H9 (cell line): ENCODE results near the gene TSEN34. TPM values are rescaled to one million over a fixed set of nuclear protein-coding genes. Genes with fewer than 3 reads are reported as not detected.

Source experiments
- DNase-seq: peaks from one replicate; pipeline ENCODE4 v3.0.0-alpha.2; 2017
- H2AFZ ChIP-seq: one replicate; pipeline ENCODE4 v1.6.1; 2013; ENCODE audit warnings: mild to moderate bottlenecking, low read length, control low read depth, moderate library complexity
- H2AK5ac ChIP-seq: 2 replicates; pipeline ENCODE4 v1.6.1; 2013; ENCODE audit warnings: low read length, control low read depth, mixed read lengths; ENCODE audit not compliant: insufficient read length
- H2BK120ac ChIP-seq: one replicate; pipeline ENCODE4 v1.6.1; 2013; ENCODE audit warnings: low read depth, mild to moderate bottlenecking, low read length, control low read depth, inconsistent platforms; ENCODE audit not compliant: poor library complexity, severe bottlenecking
- H2BK12ac ChIP-seq: 2 replicates; pipeline ENCODE4 v1.6.1; 2013; ENCODE audit warnings: low read length, control low read depth, mixed read lengths, low read depth; ENCODE audit not compliant: insufficient read length
- H2BK15ac ChIP-seq: 2 replicates; pipeline ENCODE4 v1.6.1; 2013; ENCODE audit warnings: low read depth, low read length, control low read depth
- H2BK20ac ChIP-seq: one replicate; pipeline ENCODE4 v1.6.1; 2013; ENCODE audit warnings: low read depth, mild to moderate bottlenecking, low read length, control low read depth, inconsistent platforms; ENCODE audit not compliant: poor library complexity, severe bottlenecking
- H2BK5ac ChIP-seq: 2 replicates; pipeline ENCODE4 v1.6.1; 2013; ENCODE audit warnings: low read length, control low read depth, mixed read lengths; ENCODE audit not compliant: insufficient read length
- H3K14ac ChIP-seq: 2 replicates; pipeline ENCODE4 v1.6.1; 2013; ENCODE audit warnings: low read length, control low read depth; ENCODE audit not compliant: insufficient read depth
- H3K18ac ChIP-seq: 2 replicates; pipeline ENCODE4 v1.6.1; 2013; ENCODE audit warnings: low read depth, mild to moderate bottlenecking, mixed read lengths, low read length, control low read depth; ENCODE audit not compliant: insufficient read length
- H3K23ac ChIP-seq: 2 replicates; pipeline ENCODE4 v1.6.1; 2013; ENCODE audit warnings: low read length, control low read depth, mixed read lengths, low read depth; ENCODE audit not compliant: insufficient read length
- H3K23me2 ChIP-seq: 2 replicates; pipeline ENCODE4 v1.6.1; 2013; ENCODE audit warnings: low read depth, mild to moderate bottlenecking, mixed read lengths, low read length, control low read depth; ENCODE audit not compliant: insufficient read length, poor library complexity, severe bottlenecking
- H3K27ac ChIP-seq: 2 replicates; pipeline ENCODE4 v1.5.1; 2013; ENCODE audit warnings: low read length, control low read depth, mixed read lengths, low read depth; ENCODE audit not compliant: insufficient read length
- H3K27me3 ChIP-seq: 2 replicates; pipeline ENCODE4 v1.6.1; 2013; ENCODE audit warnings: low read length, control low read depth, inconsistent platforms; ENCODE audit not compliant: insufficient read depth
- H3K4ac ChIP-seq: 2 replicates; pipeline ENCODE4 v1.6.1; 2013; ENCODE audit warnings: low read depth, mild to moderate bottlenecking, control low read depth, inconsistent platforms, low read length, moderate library complexity
- H3K4me1 ChIP-seq: 2 replicates; pipeline ENCODE4 v1.6.1; 2013; ENCODE audit warnings: low read length, control low read depth, inconsistent platforms; ENCODE audit not compliant: insufficient read depth
- H3K4me2 ChIP-seq: 2 replicates; pipeline ENCODE4 v1.6.1; 2013; ENCODE audit warnings: low read length, control low read depth, mixed read lengths; ENCODE audit not compliant: insufficient read length, insufficient read depth
- H3K56ac ChIP-seq: 2 replicates; pipeline ENCODE4 v1.6.1; 2013; ENCODE audit warnings: low read depth, mild to moderate bottlenecking, mixed read lengths, low read length, control low read depth; ENCODE audit not compliant: insufficient read length
- H3K79me1 ChIP-seq: 2 replicates; pipeline ENCODE4 v1.6.1; 2013; ENCODE audit warnings: low read depth, mild to moderate bottlenecking, moderate library complexity, low read length, control low read depth, inconsistent platforms; ENCODE audit not compliant: insufficient read depth, poor library complexity, severe bottlenecking
- H3K79me2 ChIP-seq: 2 replicates; pipeline ENCODE4 v1.6.1; 2013; ENCODE audit warnings: low read length, control low read depth, inconsistent platforms; ENCODE audit not compliant: insufficient read depth
- H3K9ac ChIP-seq: 2 replicates; pipeline ENCODE4 v1.6.1; 2013; ENCODE audit warnings: low read length, control low read depth, mixed read lengths; ENCODE audit not compliant: insufficient read length; ENCODE audit errors: extremely low read depth
- H3K9me3 ChIP-seq: one replicate; pipeline ENCODE4 v1.6.1; 2013; ENCODE audit warnings: low read depth, low read length, inconsistent platforms; ENCODE audit not compliant: control insufficient read depth
- H3T11ph ChIP-seq: one replicate; pipeline ENCODE4 v1.6.1; 2013; ENCODE audit warnings: mild to moderate bottlenecking, low read length, control low read depth, inconsistent platforms
- H4K20me1 ChIP-seq: one replicate; pipeline ENCODE4 v1.6.1; 2013; ENCODE audit not compliant: control insufficient read depth, insufficient read length, insufficient read depth
- H4K5ac ChIP-seq: 2 replicates; pipeline ENCODE4 v1.6.1; 2013; ENCODE audit warnings: low read depth, mild to moderate bottlenecking, mixed read lengths, low read length, control low read depth; ENCODE audit not compliant: insufficient read length
- H4K8ac ChIP-seq: replicated peaks from 2 replicates; pipeline ENCODE4 v1.6.1; 2013; ENCODE audit warnings: low read length, control low read depth, mixed read lengths, low read depth; ENCODE audit not compliant: insufficient read length
- H4K91ac ChIP-seq: 2 replicates; pipeline ENCODE4 v1.6.1; 2013; ENCODE audit warnings: low read depth, mild to moderate bottlenecking, moderate library complexity, mixed read lengths, low read length, control low read depth; ENCODE audit not compliant: insufficient read length
- H3K27ac Mint-ChIP-seq, 3 experiments: 2 replicates in 2 of 3; 3 replicates in 1 of 3; pipeline ENCODE4 v1.8.0; 2020 to 2021; ENCODE audit warnings: mixed read lengths in 3 of 3, mild to moderate bottlenecking in 1 of 3, moderate library complexity in 1 of 3
- H3K27me3 Mint-ChIP-seq: 2 replicates; pipeline ENCODE4 v1.8.0; 2021; ENCODE audit warnings: low read depth, mild to moderate bottlenecking, moderate library complexity, mixed read lengths
- H3K36me3 Mint-ChIP-seq, 3 experiments: 2 replicates in 2 of 3; 3 replicates in 1 of 3; pipeline ENCODE4 v1.8.0; 2020 to 2021; ENCODE audit warnings: low read depth in 3 of 3, mixed read lengths in 3 of 3; ENCODE audit not compliant: insufficient read depth in 1 of 3
- H3K4me1 Mint-ChIP-seq, 2 experiments: 2 replicates each; pipeline ENCODE4 v1.8.0; 2020; ENCODE audit warnings: mixed read lengths in 2 of 2
- H3K4me3 Mint-ChIP-seq, 2 experiments: 2 replicates in 1 of 2; 3 replicates in 1 of 2; pipeline ENCODE4 v1.8.0; 2020 to 2021; ENCODE audit warnings: mild to moderate bottlenecking in 2 of 2, mixed read lengths in 2 of 2, moderate library complexity in 1 of 2
- H3K9me3 Mint-ChIP-seq, 2 experiments: 2 replicates in 1 of 2; 3 replicates in 1 of 2; pipeline ENCODE4 v1.8.0; 2020; ENCODE audit warnings: mild to moderate bottlenecking in 2 of 2, mixed read lengths in 2 of 2, moderate library complexity in 1 of 2
- CTCF ChIP-seq: fragments of 200-600 bp; sonication (generic); conservative IDR thresholded peaks from 3 replicates; pipeline ENCODE4 v1.8.0; 2021; ENCODE audit warnings: antibody characterized with exemption, mild to moderate bottlenecking
- WGBS: extraction: QIAGEN DNeasy Blood & Tissue Kit; methylation state at CpG from one replicate; pipeline ENCODE4 v1.1.7; 2013; ENCODE audit warnings: missing lambda C conversion rate, low lambda C conversion rate, mixed read lengths; ENCODE audit not compliant: insufficient read length; ENCODE audit errors: extremely low coverage; 5-methylcytosine and 5-hydroxymethylcytosine counted together
- total RNA-seq: library from RNA; stranded (reverse); gene quantifications from 2 replicates; pipeline ENCODE4 v1.2.1, GENCODE V29; 2021

TSEN34 gene
- total RNA-seq, 1 experiment from 2014 or later, result 28.3 TPM

- H3K56ac ChIP-seq, result no peak overlapping the region
- no peak overlapping the region for H3K23ac ChIP-seq
- no peak overlapping the region for H4K91ac ChIP-seq
- Mint-ChIP-seq H3K27ac (no peak overlapping the region), H3K27me3 (no peaks in the 10 kb centered on the region), H3K36me3 (peaks cover 19 to 40% (median 27%) of the 10 kb centered on the region in 3 experiments; a peak in 6 of 7 replicates), H3K4me3 (no peak overlapping the region), H3K4me1 (peaks cover 3 to 16% of the 10 kb centered on the region in 2 experiments; a peak in 2 of 4 replicates), H3K9me3 (no peaks in the 10 kb centered on the region; a peak in 1 of 5 replicates)
- H3K27ac ChIP-seq, result no peak overlapping the region
- H3K79me1 ChIP-seq, result no peaks in the 10 kb centered on the region
- H3K27me3 ChIP-seq, result no peaks in the 10 kb centered on the region
- peak; percentile 87 for DNase-seq
- no peak overlapping the region for H2BK20ac ChIP-seq
- H2BK5ac ChIP-seq, result no peak overlapping the region
- H3K4me2 ChIP-seq, result no peak overlapping the region
- H2AK5ac ChIP-seq, result no peak overlapping the region
- H3K4ac ChIP-seq, result no peak overlapping the region
- H3K4me1 ChIP-seq, result no peaks in the 10 kb centered on the region
- no peaks in the 10 kb centered on the region for H3K23me2 ChIP-seq
- H2AFZ ChIP-seq, result no peak overlapping the region
- no peak overlapping the region for H2BK120ac ChIP-seq
- H3K79me2 ChIP-seq, result no peaks in the 10 kb centered on the region
- no peak for TF ChIP-seq CTCF
- H4K8ac ChIP-seq, result no peak overlapping the region
- H3K9ac ChIP-seq, result no peak overlapping the region
- H3T11ph ChIP-seq, result no peak overlapping the region
- H4K20me1 ChIP-seq, result no peaks in the 10 kb centered on the region
- no peak overlapping the region for H4K5ac ChIP-seq
- H2BK12ac ChIP-seq, result no peak overlapping the region
- H2BK15ac ChIP-seq, result no peak overlapping the region
- no peaks in the 10 kb centered on the region for H3K9me3 ChIP-seq
- no peak overlapping the region for H3K18ac ChIP-seq
- no CpG with 5 or more reads among the region's 23 CpGs for WGBS
- H3K14ac ChIP-seq, result no peak overlapping the region
These were observed 12.4 kb upstream of the TSEN34 start for GRCh38 chr19:54178581-54179261.
